HepG2 (cell line): ENCODE measurements around the gene PLCXD1. TPM values are rescaled to one million over a fixed set of nuclear protein-coding genes. Genes with fewer than 3 reads are reported as not detected.
A peak's percentile ranks its signal among the peaks of the same experiment; 100 is the strongest.

Experiments
- ATAC-seq: fragments of 200-7000 bp; cut with Tn5 transposase; 3 replicates; pipeline ENCODE4 v1.9.1; 2020; ENCODE audit warnings: mild to moderate bottlenecking, moderate library complexity
- BruUV-seq: library from RNA; stranded (reverse); fragments of 400-500 nt; replicated peaks from 2 replicates; lab custom pipeline; 2021; lab: Mats Ljungman, UMichigan
- CTCF ChIA-PET: fragments of 300-600 bp; formaldehyde crosslinking; extraction: SDS; loops from one replicate; lab custom pipeline; 2021; ENCODE audit warnings: low total read pairs, inconsistent platforms, low intra/inter-chr PET ratio; lab: Yijun Ruan, JAX
- POLR2A ChIA-PET: fragments of 350-600 bp; sonication (Branson Sonifier 250); formaldehyde crosslinking; loops from one replicate; lab custom pipeline; 2020; ENCODE audit warnings: antibody characterized with exemption, inconsistent platforms; lab: Yijun Ruan, JAX
- DNase-seq: peaks from one replicate; pipeline ENCODE4 v3.0.0-alpha.2; 2015; ENCODE audit warnings: low spot score
- FAIRE-seq: peaks from 3 replicates; lab custom pipeline; 2011; peaks lifted over from hg19 to GRCh38; lab: Jason Lieb, UNC
- H2AFZ ChIP-seq: one replicate; pipeline ENCODE4 v1.6.1; 2011; ENCODE audit warnings: low read length, inconsistent platforms
- H3K27ac ChIP-seq: fragments of 300-600 bp; 3 replicates; pipeline ENCODE4 v1.8.0; 2011; ENCODE audit warnings: mixed run types, mild to moderate bottlenecking, mixed read lengths, low read length, inconsistent platforms; ENCODE audit not compliant: insufficient read depth; ENCODE audit errors: extremely low read length
- H3K27me3 ChIP-seq, 2 experiments: fragments of 200-600 bp in 1 of 2; 2 replicates in 1 of 2; 3 replicates in 1 of 2; pipeline versions ENCODE4 v1.6.0 to v1.8.0; 2011; ENCODE audit warnings: low read length in 2 of 2, mild to moderate bottlenecking in 2 of 2, moderate library complexity in 2 of 2, inconsistent platforms in 1 of 2; ENCODE audit not compliant: insufficient read depth in 2 of 2, control insufficient read depth in 1 of 2
- H3K36me3 ChIP-seq, 2 experiments: fragments of 200-600 bp in 1 of 2; replicated peaks in 1 of 2; 2 replicates in 1 of 2; 3 replicates in 1 of 2; pipeline versions ENCODE4 v1.5.1 to v1.8.0; 2011; ENCODE audit warnings: low read length in 2 of 2, inconsistent platforms in 1 of 2; ENCODE audit not compliant: insufficient read depth in 2 of 2, control insufficient read depth in 1 of 2
- H3K4me1 ChIP-seq: 2 replicates; pipeline ENCODE4 v1.5.1; 2012; ENCODE audit warnings: low read length, inconsistent platforms; ENCODE audit not compliant: insufficient read depth
- H3K4me2 ChIP-seq: 2 replicates; pipeline ENCODE4 v1.6.0; 2011; ENCODE audit warnings: low read depth, low read length, inconsistent platforms
- H3K4me3 ChIP-seq, 3 experiments: fragments of 200-600 bp in 1 of 3; sonication (generic), shearing (Covaris generic) in 1 of 3; replicated peaks in 1 of 3; 2 replicates each; pipeline ENCODE4 v1.5.1; 2011 to 2016; ENCODE audit warnings: low read length in 3 of 3, inconsistent platforms in 2 of 3, low read depth in 2 of 3, mild to moderate bottlenecking in 2 of 3, control low read depth in 1 of 3, mixed read lengths in 1 of 3; ENCODE audit not compliant: insufficient read depth in 1 of 3
- H3K79me2 ChIP-seq: one replicate; pipeline ENCODE4 v1.6.1; 2011; ENCODE audit warnings: low read length, inconsistent platforms; ENCODE audit not compliant: insufficient read depth
- H3K9ac ChIP-seq: 2 replicates; pipeline ENCODE4 v1.6.0; 2011; ENCODE audit warnings: mild to moderate bottlenecking, low read depth, low read length, inconsistent platforms; ENCODE audit not compliant: insufficient read depth
- H3K9me3 ChIP-seq: 2 replicates; pipeline ENCODE4 v1.5.1; 2012; ENCODE audit warnings: mild to moderate bottlenecking, low read length
- H4K20me1 ChIP-seq: 2 replicates; pipeline ENCODE4 v1.6.0; 2011; ENCODE audit warnings: inconsistent platforms, mild to moderate bottlenecking, low read length, moderate library complexity; ENCODE audit not compliant: insufficient read depth
- HES4 ChIP-seq: sonication (generic); formaldehyde crosslinking; IDR thresholded peaks from 2 replicates; pipeline ENCODE4 v1.9.0; 2021; ENCODE audit warnings: mild to moderate bottlenecking, missing genetic modification reagents, borderline replicate concordance
- NCOA2 ChIP-seq: sonication (generic); formaldehyde crosslinking; IDR thresholded peaks from 2 replicates; pipeline ENCODE4 v1.8.0; 2022; ENCODE audit warnings: inconsistent platforms
- POGZ ChIP-seq: sonication (generic); formaldehyde crosslinking; IDR thresholded peaks from 2 replicates; pipeline ENCODE4 v1.4.0; 2020; ENCODE audit warnings: mild to moderate bottlenecking, missing genetic modification reagents
- SIN3A ChIP-seq: IDR thresholded peaks from 2 replicates; pipeline ENCODE4 v1.6.1; 2011; ENCODE audit warnings: low read depth, mild to moderate bottlenecking, control low read depth, low read length, borderline replicate concordance
- SNAI1 ChIP-seq: sonication (generic); formaldehyde crosslinking; IDR thresholded peaks from 2 replicates; pipeline ENCODE4 v1.5.0; 2020; ENCODE audit warnings: mild to moderate bottlenecking, missing genetic modification reagents, borderline replicate concordance
- SP5 ChIP-seq: IDR thresholded peaks from 2 replicates; pipeline ENCODE4 v1.6.1; 2016; ENCODE audit warnings: low read depth, borderline replicate concordance
- THAP9 ChIP-seq: sonication (generic); formaldehyde crosslinking; IDR thresholded peaks from 2 replicates; pipeline ENCODE4; 2020; ENCODE audit warnings: missing genetic modification reagents, mild to moderate bottlenecking, borderline replicate concordance
- ZNF12 ChIP-seq: sonication (generic); formaldehyde crosslinking; IDR thresholded peaks from 2 replicates; pipeline ENCODE4 v1.5.0; 2020; ENCODE audit warnings: missing genetic modification reagents
- ZNF18 ChIP-seq: sonication (generic); formaldehyde crosslinking; IDR thresholded peaks from 2 replicates; pipeline ENCODE4 v1.8.0; 2022; ENCODE audit warnings: mild to moderate bottlenecking, missing genetic modification reagents; ENCODE audit not compliant: insufficient replicate concordance
- ZNF207 ChIP-seq: fragments of 450-650 bp; IDR thresholded peaks from 2 replicates; pipeline ENCODE4 v1.6.1; 2016; ENCODE audit warnings: antibody characterized with exemption, borderline replicate concordance
- ZNF382 ChIP-seq: sonication (generic); formaldehyde crosslinking; IDR thresholded peaks from 2 replicates; pipeline ENCODE4 v1.5.0; 2020; ENCODE audit warnings: missing genetic modification reagents, mild to moderate bottlenecking, borderline replicate concordance
- ZNF501 ChIP-seq: sonication (generic); formaldehyde crosslinking; IDR thresholded peaks from 2 replicates; pipeline ENCODE4 v1.5.1; 2020; ENCODE audit warnings: mild to moderate bottlenecking, moderate library complexity, missing genetic modification reagents
- ZNF629 ChIP-seq: sonication (generic); formaldehyde crosslinking; conservative IDR thresholded peaks from 2 replicates; pipeline ENCODE4 v1.5.0; 2020; ENCODE audit warnings: missing genetic modification reagents
- ZNF850 ChIP-seq: sonication (generic); formaldehyde crosslinking; conservative IDR thresholded peaks from 2 replicates; pipeline ENCODE4 v1.9.0; 2021; ENCODE audit warnings: mild to moderate bottlenecking, missing genetic modification reagents
- WGBS: methylation state at CpG from one replicate; pipeline ENCODE4 v1.1.6; 2017; ENCODE audit warnings: low lambda C conversion rate; 5-methylcytosine and 5-hydroxymethylcytosine counted together
- in situ Hi-C: cut with HindIII; loops from 2 replicates; pipeline ENCODE4 v1.10.0; 2017; ENCODE audit warnings: low pct_unique_long_range_greater_than_20kb; ENCODE audit not compliant: extremely low pct_ligation_motif_present
- intact Hi-C: fragments of 100-400 bp; cut with micrococcal nuclease; formaldehyde crosslinking; loops from one replicate; pipeline ENCODE4 v1.10.0; 2022; ENCODE audit not compliant: unreplicated experiment
- polyA plus RNA-seq, 8 experiments: library from polyadenylated mRNA; depleted of rRNA in 3 of 8; stranded (reverse) in 7 of 8; unstranded in 1 of 8; fragments of >200 nt; fragmentation: Illumina TruSeq in 4 of 8; extraction: Trizol in 4 of 8; gene quantifications; 2 replicates each; pipeline versions ENCODE4 v1.2.1 to v1.2.3, GENCODE V29; 2011 to 2016; ENCODE audit warnings: low read depth in 4 of 8, missing spikeins in 1 of 8, mixed read lengths in 1 of 8; ENCODE audit not compliant: insufficient read depth in 1 of 8
- total RNA-seq, 5 experiments: library from RNA; depleted of rRNA; stranded (reverse); fragments of >200 nt; fragmentation: Illumina TruSeq; extraction: Trizol; gene quantifications; 2 replicates each; pipeline ENCODE4 v1.2.3, GENCODE V29; 2016; ENCODE audit warnings: low read depth in 1 of 5

PLCXD1 gene
- total and polyA plus RNA-seq, 2 of the 13 experiments (the other 11 are each of a cell fraction or from before 2014, with no cell fraction given): 87.7 to 153 TPM

DNA sequence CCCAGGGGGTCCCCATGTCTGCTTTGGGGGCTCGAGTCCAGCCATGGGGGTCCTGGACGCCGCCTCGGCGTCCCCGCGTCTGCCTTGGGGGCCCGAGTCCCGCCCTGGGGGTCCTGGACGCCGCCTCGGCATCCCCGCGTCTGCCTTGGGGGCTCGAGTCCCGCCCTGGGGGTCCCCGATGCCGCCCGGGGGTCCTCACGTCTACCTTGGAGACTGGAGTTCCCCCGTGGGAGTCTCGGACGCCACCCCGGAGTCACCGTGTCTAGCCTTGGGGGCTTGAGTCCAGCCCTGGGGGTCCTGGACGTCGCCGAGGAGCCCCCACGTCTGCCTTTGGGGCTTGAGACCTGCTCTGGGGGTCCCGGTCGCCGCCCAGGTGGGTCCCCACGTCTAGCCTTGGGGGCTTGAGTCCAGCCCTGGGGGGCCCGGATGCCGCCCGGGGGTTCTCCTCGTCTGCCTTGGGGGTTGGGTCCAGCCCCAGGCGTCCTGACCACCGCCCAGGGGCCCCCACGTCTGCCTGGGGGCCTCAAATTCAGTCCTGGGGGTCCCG is 38.5 kb downstream of the PLCXD1 start (continued):
- TF ChIP-seq THAP9 (CRISPR knock-in tag) (0 out of 2 replicates have a peak, but pooled peaks have one; percentile 6), ZNF501 (CRISPR knock-in tag) (0 out of 2 replicates have a peak, but pooled peaks have one; percentile 7), NCOA2 (CRISPR knock-in tag) (no peak)

- Histone ChIP-seq H3K36me3 (peaks cover 3 to 15% of the 10 kb centered on the region in 2 experiments; a peak in 3 of 5 replicates), H3K4me2 (peak overlapping the region; percentile 92), H3K27me3 (no peaks in the 10 kb centered on the region), H3K9ac (peak overlapping the region; percentile 92), H3K4me3 (peak overlapping the region; percentile 73 to 88 (median 83)), H2AFZ (no peak overlapping the region), H3K27ac (no peak overlapping the region), H3K4me1 (peaks cover 39% of the 10 kb centered on the region), H3K79me2 (peaks cover 9% of the 10 kb centered on the region), H4K20me1 (peaks cover 6% of the 10 kb centered on the region; the same call in 1 of the 2 replicates), H3K9me3 (no peaks in the 10 kb centered on the region)
- BruUV-seq: TSS peak; percentile 28
- DNase-seq (no peak), ATAC-seq (no peak), FAIRE-seq (no peak)
- 8% methylated on average over 12 of the region's 24 CpGs for WGBS
- in situ Hi-C loops: no loop called here
- CTCF ChIA-PET: no interaction called here
- intact Hi-C loops: loop anchor here (10.0 kb wide), 1 partner anchor 55 kb away; no protein-coding TSS in a partner anchor
- POLR2A ChIA-PET: no interaction called here
- TF ChIP-seq SIN3A (0 out of 2 replicates have a peak, but pooled peaks have one; percentile 22), ZNF18 (CRISPR knock-in tag) (no peak), POGZ (CRISPR knock-in tag) (no peak), ZNF207 (no peak), ZNF12 (no peak), SNAI1 (CRISPR knock-in tag) (peak; percentile 56; the same call in 1 of the 2 replicates), ZNF629 (CRISPR knock-in tag) (no peak), SP5 (CRISPR knock-in tag) (no peak), ZNF382 (CRISPR knock-in tag) (no peak), HES4 (CRISPR knock-in tag) (no peak), ZNF850 (CRISPR knock-in tag) (no peak)
These were observed 39.1 kb downstream of the PLCXD1 start for GRCh38 chrX:320126-320783.
